AG04450 (cell line): ENCODE results near the gene CD44. TPM values are rescaled to one million over a fixed set of nuclear protein-coding genes. Genes with fewer than 3 reads are reported as not detected.

Source experiments
- CTCF ChIA-PET: fragments of 300-600, 350-600 bp; formaldehyde crosslinking; extraction: SDS; loops from one replicate; lab custom pipeline; 2022; ENCODE audit warnings: antibody characterized with exemption, inconsistent platforms; lab: Charles Lee
- POLR2A ChIA-PET: fragments of 350-600 bp; formaldehyde crosslinking; extraction: SDS; loops from one replicate; lab custom pipeline; 2021; ENCODE audit warnings: antibody characterized with exemption, inconsistent platforms; lab: Yijun Ruan, JAX
- DNase-seq: peaks from one replicate; pipeline ENCODE4 v3.0.0-alpha.2; 2011; ENCODE audit warnings: low read depth, low spot score
- H3K27ac ChIP-seq: one replicate; pipeline ENCODE4 v1.5.1; 2012; ENCODE audit warnings: low read depth, low read length, control low read depth
- H3K27me3 ChIP-seq: one replicate; pipeline ENCODE4 v1.6.0; 2012; ENCODE audit warnings: low read length; ENCODE audit not compliant: control insufficient read depth, insufficient read depth
- H3K4me3 ChIP-seq: 2 replicates; pipeline ENCODE4 v1.5.1; 2011; ENCODE audit warnings: mild to moderate bottlenecking, low read depth, low read length, control low read depth
- H3K9me3 ChIP-seq: 2 replicates; pipeline ENCODE4 v1.5.1; 2012; ENCODE audit warnings: low read length; ENCODE audit not compliant: control insufficient read depth, insufficient read depth
- polyA plus RNA-seq: library from polyadenylated mRNA; depleted of rRNA; stranded (reverse); fragments of >200 nt; gene quantifications from 2 replicates; pipeline ENCODE4 v1.2.3, GENCODE V29; 2011
- TF ChIP-seq, protein P1 (sequence below): IDR thresholded peaks from 2 replicates; pipeline ENCODE4 v1.5.1; 2011; ENCODE audit warnings: low read depth, low read length, control low read depth, inconsistent platforms

CD44 gene
- polyA plus RNA-seq, 1 experiment: 1,817 TPM

DNA sequence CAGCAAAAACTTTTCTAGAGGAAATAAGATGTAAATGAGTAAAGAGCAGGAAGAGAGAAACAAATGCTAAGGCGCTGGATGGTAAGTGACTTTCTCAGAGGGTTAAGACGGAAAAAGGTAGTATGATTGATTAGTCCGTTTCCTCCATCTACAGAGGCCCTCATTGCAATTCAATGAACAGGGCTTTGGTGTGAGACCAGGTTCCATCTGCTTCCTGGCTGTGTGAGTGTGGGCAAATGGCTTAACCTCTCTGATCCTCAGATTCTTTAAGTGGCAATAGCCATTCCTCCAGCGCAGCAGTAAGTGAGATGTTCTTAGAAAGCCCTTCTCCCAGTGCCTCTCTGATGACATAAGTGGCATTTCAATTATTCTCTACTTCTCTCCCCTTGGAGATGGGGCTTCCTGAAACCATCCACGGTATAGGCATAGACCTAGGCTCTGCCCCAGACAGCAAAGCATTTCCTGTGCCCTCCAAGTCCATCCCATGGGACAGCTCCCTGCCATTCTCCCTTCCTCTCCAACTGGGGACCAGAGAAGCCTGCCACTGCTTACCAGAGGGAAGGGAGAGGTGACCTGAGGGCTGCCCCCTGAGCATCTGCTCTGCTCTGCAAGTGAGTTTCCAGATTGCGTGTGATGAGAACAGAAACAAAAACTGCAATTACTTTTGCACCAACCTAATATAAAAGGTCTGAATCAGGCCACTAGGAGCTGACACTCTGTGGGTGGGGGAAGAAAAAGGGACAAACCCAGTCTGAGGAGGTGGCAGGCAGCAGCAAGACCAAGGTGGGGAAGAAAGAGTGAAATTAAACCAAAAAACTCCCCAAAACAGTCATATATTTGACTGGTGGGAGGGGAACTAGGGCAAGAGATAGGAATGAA lies 12.7 kb upstream of the CD44 start:
- POLR2A ChIA-PET: no interaction called here
- CTCF ChIA-PET: no interaction called here
- TF ChIP-seq, protein P1, sequence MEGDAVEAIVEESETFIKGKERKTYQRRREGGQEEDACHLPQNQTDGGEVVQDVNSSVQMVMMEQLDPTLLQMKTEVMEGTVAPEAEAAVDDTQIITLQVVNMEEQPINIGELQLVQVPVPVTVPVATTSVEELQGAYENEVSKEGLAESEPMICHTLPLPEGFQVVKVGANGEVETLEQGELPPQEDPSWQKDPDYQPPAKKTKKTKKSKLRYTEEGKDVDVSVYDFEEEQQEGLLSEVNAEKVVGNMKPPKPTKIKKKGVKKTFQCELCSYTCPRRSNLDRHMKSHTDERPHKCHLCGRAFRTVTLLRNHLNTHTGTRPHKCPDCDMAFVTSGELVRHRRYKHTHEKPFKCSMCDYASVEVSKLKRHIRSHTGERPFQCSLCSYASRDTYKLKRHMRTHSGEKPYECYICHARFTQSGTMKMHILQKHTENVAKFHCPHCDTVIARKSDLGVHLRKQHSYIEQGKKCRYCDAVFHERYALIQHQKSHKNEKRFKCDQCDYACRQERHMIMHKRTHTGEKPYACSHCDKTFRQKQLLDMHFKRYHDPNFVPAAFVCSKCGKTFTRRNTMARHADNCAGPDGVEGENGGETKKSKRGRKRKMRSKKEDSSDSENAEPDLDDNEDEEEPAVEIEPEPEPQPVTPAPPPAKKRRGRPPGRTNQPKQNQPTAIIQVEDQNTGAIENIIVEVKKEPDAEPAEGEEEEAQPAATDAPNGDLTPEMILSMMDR: no peak

DNA sequence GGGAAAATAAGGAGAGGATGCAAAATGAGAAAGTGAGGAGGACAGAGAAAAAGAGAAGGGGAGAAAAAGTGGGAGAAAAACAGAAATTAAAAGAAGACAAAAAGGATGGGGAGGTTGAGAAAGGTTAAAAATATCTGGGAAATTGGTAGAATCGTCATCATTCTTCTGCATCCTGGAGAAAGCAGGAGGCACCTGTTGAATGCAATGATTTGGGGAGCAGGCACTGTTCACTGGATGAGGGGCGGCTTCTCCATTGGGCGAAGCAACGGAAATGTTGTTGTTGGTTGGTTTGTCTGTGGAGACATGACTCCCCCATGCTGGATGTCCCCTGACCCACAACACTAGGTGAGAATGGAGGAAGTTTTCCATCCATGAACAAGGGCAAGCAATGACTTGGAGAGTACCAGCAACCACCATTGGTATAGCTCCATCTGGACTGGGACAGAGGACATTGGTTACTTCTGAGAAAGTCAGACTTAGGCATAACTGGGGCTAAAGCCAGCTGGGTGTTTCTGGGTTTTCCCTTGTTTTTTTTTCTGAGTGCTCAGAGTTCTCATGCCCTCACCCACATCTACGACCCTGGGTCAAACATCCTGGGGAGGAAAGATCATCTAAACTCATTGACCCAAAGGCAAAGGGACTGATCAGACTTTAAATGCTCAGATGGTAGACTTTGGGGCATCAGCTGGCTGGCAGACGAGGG lies 11.9 kb upstream of the CD44 start:
- TF ChIP-seq, protein P1: no peak
- peaks cover 5% of the 10 kb centered on the region for H3K27me3 ChIP-seq
- H3K27ac ChIP-seq: no peak overlapping the region
- no peak for DNase-seq
- ChIA-PET CTCF (no interaction called here), POLR2A (no interaction called here)
- H3K9me3 ChIP-seq: no peaks in the 10 kb centered on the region
- H3K4me3 ChIP-seq: no peak overlapping the region

More for the DNA sequence above, 12.7 kb upstream of the CD44 start:
- Histone ChIP-seq H3K9me3 (no peaks in the 10 kb centered on the region), H3K27me3 (peaks cover 5% of the 10 kb centered on the region), H3K27ac (no peak overlapping the region), H3K4me3 (no peak overlapping the region)
- DNase-seq: no peak

DNA sequence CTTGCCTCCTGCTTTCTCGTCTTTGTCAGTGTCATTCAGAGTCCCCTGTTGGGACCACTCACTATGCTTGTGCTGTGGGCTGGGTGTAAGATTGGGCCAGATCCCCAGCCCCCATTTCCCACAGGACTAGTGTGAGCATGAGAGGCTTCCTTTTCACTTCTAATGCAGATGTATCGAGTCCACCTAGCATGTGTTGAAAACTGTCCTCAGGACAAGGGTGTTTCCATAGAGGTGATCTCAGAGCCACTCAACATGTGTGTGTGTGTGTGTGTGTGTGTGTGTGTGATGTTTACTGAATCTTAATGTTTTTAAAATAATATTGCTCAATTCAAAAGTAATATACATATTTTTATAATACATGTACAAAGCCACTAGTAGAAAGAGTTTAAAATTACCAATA lies 11.4 kb upstream of the CD44 start:
- H3K9me3 ChIP-seq: no peaks in the 10 kb centered on the region
- no peak for DNase-seq
- H3K27ac ChIP-seq: no peak overlapping the region
- TF ChIP-seq, protein P1: no peak
- peaks cover 5% of the 10 kb centered on the region for H3K27me3 ChIP-seq
- no peak overlapping the region for H3K4me3 ChIP-seq
- ChIA-PET CTCF (no interaction called here), POLR2A (no interaction called here)

DNA sequence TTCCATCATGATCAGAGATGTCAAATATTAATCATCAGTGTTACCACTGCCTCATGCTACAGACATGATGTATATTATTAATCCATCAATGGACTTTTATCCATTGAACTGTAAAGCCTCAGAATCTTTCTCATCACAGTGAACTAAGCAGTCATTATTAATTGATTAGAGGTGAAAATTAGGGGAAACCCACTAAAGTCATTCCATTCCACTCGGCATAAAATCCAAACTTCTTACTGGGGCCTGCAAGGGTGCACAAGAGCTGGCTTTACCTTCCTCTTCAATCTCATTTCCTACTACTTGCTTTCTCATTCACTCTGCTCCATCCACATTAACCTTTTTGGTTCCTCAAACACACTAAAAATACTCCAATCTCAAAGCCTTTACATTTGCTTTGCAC lies 7.9 kb upstream of the CD44 start:
- CTCF ChIA-PET: no interaction called here
- no peak overlapping the region for H3K27ac ChIP-seq
- no peaks in the 10 kb centered on the region for H3K9me3 ChIP-seq
- POLR2A ChIA-PET: no interaction called here
- H3K27me3 ChIP-seq: peaks cover 5% of the 10 kb centered on the region
- TF ChIP-seq, protein P1: no peak
- DNase-seq: no peak
- no peak overlapping the region for H3K4me3 ChIP-seq

DNA sequence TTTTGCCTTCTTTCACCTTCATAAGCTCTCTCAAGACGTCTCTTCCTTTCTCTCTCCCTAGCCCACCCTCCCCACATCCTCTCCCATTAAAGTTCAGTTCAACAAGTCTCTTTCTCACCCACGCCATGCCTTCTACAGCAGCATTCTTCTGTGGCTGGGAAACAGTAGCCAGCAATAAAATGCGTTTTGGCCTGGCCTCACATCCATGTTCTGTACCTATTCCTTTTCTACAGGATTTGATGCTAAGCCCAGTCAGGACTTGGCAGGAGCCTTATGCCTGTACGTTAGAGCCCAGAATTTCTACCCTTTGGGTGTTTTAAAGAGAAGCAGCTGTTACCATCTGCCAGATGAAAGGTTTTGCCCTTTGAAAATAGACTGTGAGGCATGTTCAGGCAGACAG lies 7.1 kb upstream of the CD44 start:
- DNase-seq: no peak
- POLR2A ChIA-PET: no interaction called here
- TF ChIP-seq, protein P1: no peak
- H3K9me3 ChIP-seq: no peaks in the 10 kb centered on the region
- no peak overlapping the region for H3K4me3 ChIP-seq
- H3K27ac ChIP-seq: no peak overlapping the region
- H3K27me3 ChIP-seq: peaks cover 4% of the 10 kb centered on the region
- CTCF ChIA-PET: no interaction called here
